Spleen (tissue), 7 donors: ENCODE results near the gene PLCB1.

Experiments
- CTCF ChIP-seq, 11 experiments: fragments of 200-600 bp in 7 of 11; fragments of 450-650 bp in 4 of 11; sonication (generic) in 4 of 11; IDR thresholded peaks in 8 of 11; conservative IDR thresholded peaks in 3 of 11; 1 replicate in 7 of 11; 2 replicates in 4 of 11; pipeline versions ENCODE4 v1.4.0 to v1.8.0; 2016 to 2021; ENCODE audit warnings: antibody characterized with exemption in 11 of 11, inconsistent platforms in 4 of 11, mild to moderate bottlenecking in 1 of 11
- POLR2A ChIP-seq, 3 donors: fragments of 450-650 bp; IDR thresholded peaks; one replicate each; pipeline ENCODE4 v1.5.1; 2017; ENCODE audit warnings: antibody characterized with exemption in 3 of 3, mild to moderate bottlenecking in 1 of 3
- POLR2AphosphoS5 ChIP-seq, 3 donors: sonication (generic); formaldehyde crosslinking; IDR thresholded peaks; one replicate each; pipeline ENCODE4 v1.5.1; 2017; ENCODE audit warnings: antibody characterized with exemption in 3 of 3
- donor health status: DM: no; HTN: no; CAD: no; lungs with moderate emphysema.
- donor health status: DM: no; HTN: no; CAD: no.
- donor health status: DM: no; HTN: no; CAD: no.

GRCh38 chr20:8867038-8867740 lies 735.1 kb downstream of the PLCB1 start:
- TF ChIP-seq CTCF (IDR thresholded peaks at IDR 0.05 in 8 of 11, conservative IDR thresholded peaks at IDR 0.05 in 3 of 11), result no peak
- TF ChIP-seq POLR2AphosphoS5 (IDR thresholded peaks at IDR 0.05), result no peak
- TF ChIP-seq POLR2A (IDR thresholded peaks at IDR 0.05), result no peak
